ENCODE results near the gene FNDC3B. TPM values are rescaled to one million over a fixed set of nuclear protein-coding genes. Genes with fewer than 3 reads are reported as not detected.

Gene FNDC3B
- total and polyA plus RNA-seq, 2 donors (not counting 3 experiments of a cell fraction or from before 2014, with no cell fraction given), result 91.6 to 295 TPM

GRCh38 chr3:172229462-172229861 lies 190.1 kb downstream of the FNDC3B start:
- Histone ChIP-seq H3K4me1 (ENCODE audit: control insufficient read depth, extremely low read depth, insufficient read depth, low read length) (no peaks in the 10 kb centered on the region), H3K9me1 (replicated peaks; ENCODE audit: control insufficient read depth, extremely low read depth, insufficient read depth, low read length) (no peaks in the 10 kb centered on the region), H3K27ac (ENCODE audit: insufficient read depth, low read depth, low read length) (no peak overlapping the region), H2AFZ (ENCODE audit: low read depth, low read length) (no peak overlapping the region), H3K27me3 (ENCODE audit: control insufficient read depth in 2 of 2, insufficient read depth in 2 of 2, low read length in 2 of 2) (no peaks in the 10 kb centered on the region), H3K4me3 (replicated peaks in 1 of 3; ENCODE audit: insufficient read depth in 1 of 3, low read depth in 1 of 3, low read length in 3 of 3) (no peak overlapping the region), H3K79me2 (ENCODE audit: control insufficient read depth, insufficient read depth, low read length) (peaks cover 65% of the 10 kb centered on the region), H3K9ac (replicated peaks; ENCODE audit: extremely low read depth, insufficient read depth, low read length) (no peak overlapping the region), H3K9me3 (replicated peaks; ENCODE audit: control insufficient read depth, insufficient read depth, low read length) (no peaks in the 10 kb centered on the region), H3K4me2 (ENCODE audit: insufficient read depth, low read length) (no peak overlapping the region), H4K20me1 (replicated peaks; ENCODE audit: control insufficient read depth, extremely low read depth, insufficient read depth, low read length) (peaks cover 12% of the 10 kb centered on the region), H3K36me3 (ENCODE audit: control insufficient read depth in 2 of 2, extremely low read depth in 1 of 2, insufficient read depth in 2 of 2, low read length in 2 of 2) (peaks cover 9 to 17% of the 10 kb centered on the region in 2 experiments)
- no peak for FAIRE-seq
- intact Hi-C loops (cut with micrococcal nuclease) (no loop called here), dilution Hi-C loops (cut with MboI; ENCODE audit: extremely low pct_ligation_motif_present, low sequenced_read_pairs) (no loop called here)
- no TSS peak for BruUV-seq (replicated peaks)
- no peak for DNase-seq (ENCODE audit: low read depth, low spot score)
- ChIA-PET CTCF (no interaction called here), POLR2A (no interaction called here)
- TF ChIP-seq FOS (IDR thresholded peaks at IDR 0.05; ENCODE audit: borderline replicate concordance, insufficient read depth, low read length) (no peak), JUN (IDR thresholded peaks at IDR 0.05; ENCODE audit: borderline replicate concordance, insufficient read depth, insufficient read length, low read depth) (no peak), MAX (IDR thresholded peaks at IDR 0.05; ENCODE audit: insufficient read depth, insufficient read length) (no peak), POLR2A (IDR thresholded peaks at IDR 0.05; ENCODE audit: low read depth, low read length) (no peak), MYC (IDR thresholded peaks at IDR 0.05; ENCODE audit: low read depth, low read length) (no peak), GATA2 (IDR thresholded peaks at IDR 0.05; ENCODE audit: insufficient read depth, insufficient read length, low read depth, low read length) (no peak), EZH2 (IDR thresholded peaks at IDR 0.05; ENCODE audit: borderline replicate concordance, low read depth, low read length, severe bottlenecking) (no peak), CTCF (IDR thresholded peaks at IDR 0.05; ENCODE audit: extremely low read depth in 1 of 2, insufficient read depth in 1 of 2, low read depth in 1 of 2, low read length in 2 of 2) (no peak), POLR2AphosphoS5 (IDR thresholded peaks at IDR 0.05; ENCODE audit: insufficient read depth, low read depth, low read length) (no peak)
